HG03432 (cell line): ENCODE data around the gene ZNF407.

Experiments
- ATAC-seq: cut with Tn5 transposase; IDR thresholded peaks from one replicate; pipeline ENCODE4 v1.9.1; 2021; ENCODE audit warnings: mild to moderate bottlenecking, moderate library complexity; ENCODE audit not compliant: unreplicated experiment

The ZNF407 gene

DNA sequence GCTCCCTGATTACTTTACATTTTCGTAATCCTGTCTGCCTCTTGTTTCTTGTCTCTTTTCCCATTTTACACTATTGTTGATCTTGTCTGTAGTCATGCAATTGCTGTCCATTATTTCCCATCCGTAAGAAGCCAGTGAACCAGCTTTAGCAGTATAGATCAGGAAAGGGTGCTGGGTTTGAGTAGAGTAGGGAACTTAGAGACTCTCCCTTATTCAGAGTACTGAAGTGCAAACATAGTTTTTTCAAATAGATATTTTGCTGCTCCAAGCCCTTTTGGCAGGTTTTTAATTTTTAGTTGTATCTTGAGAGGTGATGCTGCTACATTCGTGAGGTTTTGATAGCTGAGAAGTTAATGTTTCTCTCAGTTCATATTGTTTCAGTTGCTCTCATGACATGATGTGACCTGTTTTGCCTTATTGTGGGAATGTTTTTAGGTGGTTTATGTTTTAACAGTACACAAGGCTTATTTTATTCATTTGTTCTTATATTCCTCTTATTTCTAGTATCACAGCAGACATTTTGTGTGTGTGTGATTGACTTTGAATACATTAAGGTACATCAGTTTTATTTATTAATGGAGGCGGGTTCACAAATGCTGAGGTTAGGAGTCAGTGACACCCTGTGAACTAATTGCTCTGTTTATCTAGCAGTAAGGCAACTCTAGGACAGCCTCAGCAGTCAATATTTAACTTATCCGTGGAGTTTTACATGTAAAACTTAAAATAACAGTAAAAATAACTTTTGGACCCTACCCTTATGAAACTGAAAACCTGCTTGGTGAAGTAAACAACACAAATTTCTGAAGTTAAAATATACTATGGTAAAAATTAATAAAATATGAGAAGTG, 118.4 kb downstream of the ZNF407 start:
- no peak for ATAC-seq

DNA sequence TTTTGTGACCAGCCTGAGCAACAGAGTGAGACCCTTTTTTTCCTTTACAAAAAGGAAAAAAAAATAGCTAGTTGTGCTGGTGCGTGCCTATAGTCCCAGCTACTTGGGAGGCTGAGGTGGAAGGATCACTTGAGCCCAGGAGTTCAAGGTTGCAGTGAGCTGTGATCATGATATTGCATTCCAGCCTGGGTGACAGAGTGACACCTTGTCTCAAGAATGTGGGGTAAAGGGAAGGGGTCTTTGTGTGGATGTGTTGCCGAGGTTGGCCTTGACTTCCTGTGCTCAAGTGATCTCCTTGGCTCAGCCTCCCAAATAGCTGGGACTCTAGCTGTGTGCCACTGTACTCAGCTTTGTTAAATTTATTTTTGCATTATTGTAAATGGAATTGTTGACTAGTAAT, 120.6 kb downstream of the ZNF407 start:
- ATAC-seq: no peak

DNA sequence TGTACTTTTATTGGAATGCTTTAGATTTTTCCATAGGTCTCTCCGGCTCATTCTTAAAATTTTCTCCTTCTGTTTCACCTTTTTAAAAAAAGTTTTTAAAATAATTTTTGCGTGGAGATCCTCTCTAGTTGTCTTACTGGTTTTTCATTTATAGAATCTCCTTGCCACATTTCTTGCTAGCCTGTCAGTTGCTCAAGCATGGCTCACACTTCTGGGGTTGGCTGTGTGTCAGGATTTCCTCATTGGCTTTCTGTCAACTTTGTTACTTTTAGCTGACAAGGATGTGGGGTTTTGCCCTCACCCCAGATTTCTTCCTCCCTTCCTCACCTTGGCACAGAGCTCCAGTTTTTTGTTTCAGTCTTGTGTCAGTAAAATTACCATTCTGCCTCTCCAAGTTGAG, 124.6 kb downstream of the ZNF407 start:
- no peak for ATAC-seq

DNA sequence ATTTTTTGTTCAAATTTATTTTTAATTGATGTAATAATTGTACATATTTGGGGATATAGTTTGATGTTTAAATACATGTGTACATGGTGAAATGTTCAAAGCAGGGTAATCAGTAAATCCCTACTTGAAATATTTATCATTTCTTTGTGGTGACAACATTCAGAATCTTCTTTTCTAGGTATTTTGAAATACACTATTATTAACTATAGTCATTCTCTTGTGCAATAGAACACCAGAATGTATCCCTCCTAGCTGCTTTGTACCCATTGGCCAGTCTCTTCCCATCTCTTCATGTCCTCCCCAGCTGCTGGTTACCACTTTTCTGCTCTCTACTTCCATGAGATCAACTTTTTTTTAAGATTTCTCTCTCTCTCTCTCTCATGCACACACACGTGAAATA, 126.5 kb downstream of the ZNF407 start:
- no peak for ATAC-seq

DNA sequence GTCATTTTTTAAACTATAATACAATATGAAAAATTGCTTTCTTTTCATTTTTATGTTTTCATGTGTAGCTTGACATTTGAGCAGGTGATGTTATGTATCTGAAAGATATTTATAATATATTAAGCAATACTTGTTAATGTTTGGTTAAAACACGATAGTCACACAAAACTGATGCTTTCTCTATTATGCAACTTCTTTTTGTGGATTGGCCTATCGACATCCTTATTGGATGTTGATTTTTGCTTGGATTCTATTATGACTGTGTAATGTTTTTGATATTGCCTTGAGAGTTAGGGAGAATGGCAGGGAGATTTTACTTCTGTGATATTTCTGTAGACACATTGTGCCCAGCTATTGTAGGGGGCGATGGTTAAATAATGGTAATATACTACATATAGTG, 128.0 kb downstream of the ZNF407 start:
- ATAC-seq: no peak

DNA sequence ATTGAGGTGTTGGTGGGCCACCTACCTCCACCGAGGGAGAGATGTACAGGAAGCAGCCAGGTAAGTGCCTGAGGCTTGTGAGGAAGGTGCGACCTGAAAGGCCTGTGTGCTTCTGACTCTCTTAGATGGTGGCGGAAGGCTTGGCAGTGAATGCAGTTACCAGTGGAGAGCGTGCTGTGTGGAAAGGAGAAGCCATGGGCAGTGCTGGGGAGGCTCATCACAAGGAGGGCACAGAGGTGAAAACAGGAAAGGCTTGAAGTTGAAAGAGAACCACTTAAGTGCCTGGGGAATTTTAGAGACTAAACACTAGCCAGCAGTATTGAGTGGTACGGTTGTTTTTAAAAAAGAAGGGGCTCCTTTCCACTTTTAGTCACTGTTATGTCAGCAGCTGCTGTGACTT, 130.9 kb downstream of the ZNF407 start:
- ATAC-seq: no peak

DNA sequence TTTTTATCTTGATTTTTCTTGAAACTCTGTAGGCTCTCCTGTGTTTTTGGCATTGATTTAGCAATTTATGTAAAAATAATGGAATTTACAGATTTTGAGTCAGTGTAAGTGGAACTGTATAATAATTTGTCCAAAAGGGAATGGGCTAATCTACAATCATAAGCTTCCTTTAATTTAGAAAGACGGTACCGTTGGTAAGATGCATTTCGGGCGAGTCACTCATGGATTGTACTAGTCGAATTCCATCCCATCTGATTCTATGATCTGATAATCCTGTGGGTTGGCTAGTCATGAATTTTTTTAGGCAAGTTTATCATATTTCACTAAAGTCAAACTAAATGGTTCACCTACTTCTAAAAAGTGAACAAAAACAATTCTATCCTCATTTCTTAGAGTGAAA, 133.4 kb downstream of the ZNF407 start:
- ATAC-seq: no peak

DNA sequence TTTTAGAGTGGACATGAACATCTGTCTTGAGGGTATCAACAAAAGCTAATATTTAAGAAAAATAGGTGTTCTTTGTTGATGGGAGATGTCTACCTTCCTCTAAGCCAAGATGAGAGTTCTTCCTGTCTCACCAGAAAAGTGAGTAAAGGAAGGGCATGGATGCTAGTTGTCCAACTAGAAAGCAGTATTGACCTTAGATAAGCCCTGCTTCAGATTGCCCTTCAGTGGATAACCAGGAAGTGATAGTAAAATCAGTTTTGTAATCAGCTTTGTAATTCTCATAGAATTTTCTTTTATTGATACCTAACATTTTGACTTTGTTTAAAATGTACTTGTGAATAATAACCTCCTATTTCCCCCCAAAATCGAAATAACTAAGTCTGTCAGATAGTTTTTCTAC, 134.7 kb downstream of the ZNF407 start:
- no peak for ATAC-seq

DNA sequence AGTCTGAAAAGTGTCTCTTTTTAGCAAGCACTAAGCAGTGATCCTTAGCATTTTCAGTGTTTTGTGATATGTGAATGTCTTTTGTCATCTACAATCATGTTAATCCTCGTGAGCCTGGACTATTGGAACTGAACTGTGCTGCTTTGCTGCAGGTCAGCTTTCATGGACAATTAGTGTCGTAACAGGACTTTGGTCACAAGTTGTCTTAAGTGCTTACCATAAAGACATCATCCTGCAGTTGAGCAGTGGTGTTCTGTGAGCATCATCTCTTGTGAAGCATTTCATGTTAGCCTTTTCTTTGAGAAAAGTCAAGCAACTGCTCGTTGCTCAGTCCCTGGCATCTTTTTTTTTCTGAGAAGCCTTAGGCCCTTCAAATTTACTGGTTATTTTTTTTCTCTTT, 135.9 kb downstream of the ZNF407 start:
- no peak for ATAC-seq

DNA sequence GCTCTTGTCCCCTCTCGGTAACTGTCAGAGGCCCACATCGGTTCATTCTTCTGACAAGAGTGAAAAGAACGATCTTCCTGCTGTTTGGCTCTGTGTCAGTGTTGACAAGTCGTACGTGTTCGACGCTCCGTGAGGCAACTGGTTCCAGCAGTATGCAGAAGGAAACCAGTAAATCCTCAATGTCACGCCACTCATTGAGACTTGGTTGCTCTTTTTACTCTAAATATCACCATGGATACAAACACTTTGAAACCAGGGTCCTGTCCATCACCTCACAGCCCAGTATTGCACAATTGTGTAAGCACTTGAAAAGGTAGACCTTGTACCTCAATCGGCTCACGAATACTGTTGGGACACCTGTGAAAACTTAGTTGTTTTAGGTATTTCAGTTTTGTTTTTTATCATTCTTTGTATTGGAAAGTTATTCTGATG, 136.4 kb downstream of the ZNF407 start:
- no peak for ATAC-seq

DNA sequence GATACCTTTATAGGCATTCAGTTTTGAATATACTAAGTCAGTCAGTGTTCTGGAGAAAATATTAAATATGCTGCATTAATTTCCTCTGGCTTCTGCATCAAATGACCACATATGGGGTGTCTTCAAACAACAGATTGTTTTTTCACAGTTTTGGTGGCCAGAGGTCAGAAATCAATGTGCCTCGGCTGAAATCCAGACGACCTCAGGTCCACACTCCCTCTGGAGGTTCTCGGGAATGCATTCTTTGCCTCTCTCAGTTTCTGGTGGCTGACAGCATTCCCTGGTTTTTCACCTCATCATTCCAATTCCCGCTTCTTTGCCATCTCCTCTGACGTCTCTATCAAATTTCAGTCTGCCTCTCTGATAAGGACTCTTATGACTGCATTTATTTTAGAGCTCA, 142.3 kb downstream of the ZNF407 start:
- no peak for ATAC-seq

DNA sequence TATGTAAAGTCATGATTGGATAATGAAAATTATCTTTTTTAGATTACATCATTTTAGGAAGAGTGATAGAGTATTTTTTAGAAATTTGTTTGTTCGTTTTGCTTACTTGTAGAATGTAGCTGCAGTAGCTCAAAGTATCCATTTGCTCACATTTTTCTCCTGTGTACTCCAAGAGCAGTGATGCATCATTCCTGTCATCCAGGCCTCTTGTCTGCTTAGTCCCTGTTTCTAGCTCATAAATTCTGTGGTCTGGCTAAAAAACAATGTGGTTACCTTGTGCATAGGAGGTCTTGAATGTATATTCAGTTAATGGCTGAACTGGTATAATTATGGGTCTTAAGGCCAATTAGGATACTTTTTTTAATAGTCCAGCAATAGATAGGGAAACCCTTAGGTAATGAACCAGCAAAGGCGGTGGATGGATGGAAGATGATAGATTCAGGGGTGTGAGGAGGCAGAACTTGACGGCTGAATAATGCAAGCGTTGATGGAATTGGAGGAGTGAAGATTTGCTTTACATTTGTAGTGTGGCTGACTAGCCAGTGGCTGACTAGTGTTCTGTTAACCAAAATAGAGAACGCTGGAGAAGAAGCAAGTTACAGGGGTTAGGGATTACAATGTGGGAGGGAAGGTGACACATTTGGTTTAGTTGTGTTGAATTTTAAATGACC, 145.0 kb downstream of the ZNF407 start:
- ATAC-seq: no peak

DNA sequence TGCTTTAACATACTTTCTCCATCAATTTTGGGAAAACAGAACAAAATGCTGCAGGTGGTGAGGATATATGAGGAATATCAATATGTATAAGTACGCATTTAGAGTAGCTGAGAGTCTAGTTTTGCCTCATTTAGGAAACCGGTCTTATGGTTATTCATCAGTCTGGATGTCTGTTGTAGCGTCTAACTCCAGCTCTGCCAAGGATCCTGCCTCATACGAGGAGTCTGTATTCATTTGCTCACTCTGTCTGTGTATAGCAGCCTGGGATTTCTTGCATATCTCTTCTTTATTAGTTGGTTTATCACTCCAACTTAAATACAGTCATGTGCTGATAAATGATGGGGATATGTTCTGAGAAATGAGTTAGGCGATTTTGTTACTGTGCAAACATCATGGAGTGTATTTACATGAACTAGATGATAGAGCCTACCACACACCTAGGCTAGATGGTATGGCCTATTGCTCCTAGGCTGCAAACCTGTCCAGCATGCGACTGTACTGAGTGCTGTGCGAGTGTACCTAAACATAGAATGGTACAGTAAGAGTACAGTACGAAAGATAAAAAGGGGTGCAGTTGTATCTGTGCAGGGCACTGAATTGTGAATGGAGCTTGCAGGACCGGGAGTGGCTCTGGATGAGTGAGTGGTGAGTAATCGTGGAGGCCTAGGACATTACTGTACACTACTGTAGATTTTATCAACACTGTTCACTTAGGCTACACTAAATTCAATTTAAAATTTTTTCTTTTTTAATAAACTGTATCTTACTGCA, 148.1 kb downstream of the ZNF407 start:
- no peak for ATAC-seq

DNA sequence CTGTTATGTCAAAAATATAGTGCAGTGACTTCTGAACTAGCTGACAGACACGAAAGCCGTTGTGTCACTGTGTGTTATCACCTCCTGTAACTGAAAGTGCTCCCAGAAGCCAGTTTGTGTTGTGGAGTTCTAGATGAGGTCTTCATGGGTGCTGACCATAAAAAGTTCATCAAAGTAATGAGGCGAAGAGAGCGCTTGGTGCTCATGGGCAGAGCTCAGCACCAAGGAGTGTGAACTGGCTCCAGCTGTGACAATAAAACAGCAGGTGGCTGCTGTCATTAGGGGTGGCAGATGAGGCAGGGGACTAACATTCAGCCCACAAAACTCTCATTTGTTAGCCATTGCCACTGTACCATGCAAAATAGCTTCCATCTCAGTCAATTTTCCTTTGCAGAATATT, 151.1 kb downstream of the ZNF407 start:
- ATAC-seq: no peak

DNA sequence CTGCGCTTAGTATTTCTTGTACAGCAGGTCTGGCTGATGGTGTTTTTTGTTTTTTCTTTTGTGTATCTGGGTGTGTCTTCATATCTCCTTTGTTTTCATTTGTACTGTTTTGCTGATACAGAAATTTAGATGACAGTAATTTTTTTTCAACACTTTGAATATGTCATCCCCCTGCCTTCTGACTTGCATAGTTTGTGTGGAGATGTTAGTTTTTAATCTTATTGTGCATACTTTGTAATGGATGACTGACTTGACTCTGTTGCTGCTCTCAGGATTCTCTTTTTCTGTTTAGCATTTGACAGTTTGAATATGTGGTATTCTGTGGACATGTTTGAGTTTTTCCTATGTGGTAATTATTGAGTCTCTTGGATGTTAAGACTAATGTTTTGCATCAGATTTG, 161.3 kb downstream of the ZNF407 start:
- ATAC-seq: no peak

DNA sequence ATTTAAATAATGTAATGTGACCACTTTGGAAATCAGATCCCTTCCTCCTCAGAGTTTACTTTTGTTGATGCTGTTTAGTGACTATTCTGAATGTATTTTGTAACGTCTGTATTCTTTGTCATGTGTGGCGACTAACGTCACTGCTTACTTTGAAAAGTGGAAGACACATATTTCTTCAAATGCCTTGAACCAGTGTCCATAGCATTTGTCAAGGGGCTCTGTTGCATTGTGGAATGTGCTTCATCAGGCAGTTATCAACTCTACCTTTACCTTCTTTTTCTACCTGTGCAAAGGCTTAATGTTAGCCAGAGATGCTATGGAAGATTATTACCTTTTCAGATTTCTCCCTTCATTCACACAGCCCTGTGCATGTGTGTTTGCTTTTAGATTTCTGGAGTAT, 162.4 kb downstream of the ZNF407 start:
- no peak for ATAC-seq

DNA sequence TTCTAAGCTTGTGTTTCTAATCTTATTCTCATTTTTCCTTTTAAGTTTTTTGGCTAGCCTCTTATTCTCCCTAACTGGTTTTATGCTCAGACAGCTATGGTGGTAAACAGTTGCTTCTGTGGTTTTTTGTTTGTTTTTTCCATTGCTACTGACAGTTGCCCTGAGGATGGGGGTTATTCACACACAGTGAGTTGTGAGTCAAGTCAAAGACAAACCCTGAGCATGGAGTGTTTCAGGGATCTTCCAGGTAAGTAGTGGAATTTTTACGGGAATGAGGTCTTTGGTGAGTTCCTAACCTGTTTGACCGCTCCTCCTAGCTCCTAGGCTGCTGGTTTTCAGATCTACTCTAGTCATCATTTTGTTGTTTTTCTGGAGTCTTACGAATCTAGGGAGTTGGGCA, 162.8 kb downstream of the ZNF407 start:
- no peak for ATAC-seq

DNA sequence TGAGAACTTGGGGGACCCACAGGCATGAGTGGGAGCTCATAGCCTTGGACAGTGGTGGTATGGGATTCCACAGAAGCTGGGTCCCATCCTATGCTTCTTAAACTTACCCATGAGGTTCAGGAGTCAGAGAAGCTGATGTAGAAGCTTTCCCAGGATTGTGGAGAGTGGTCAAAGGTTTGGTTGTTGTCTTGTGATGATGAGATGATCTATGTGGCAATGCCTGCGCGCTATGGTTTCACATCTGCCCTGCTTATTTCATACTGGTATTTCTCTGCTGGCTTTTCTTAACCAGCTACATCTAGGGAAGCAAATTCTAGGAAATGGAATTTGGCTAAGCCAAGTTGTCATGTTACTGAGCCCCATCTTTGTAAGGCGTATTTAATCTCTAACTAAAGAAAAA, 168.6 kb downstream of the ZNF407 start:
- ATAC-seq: no peak

DNA sequence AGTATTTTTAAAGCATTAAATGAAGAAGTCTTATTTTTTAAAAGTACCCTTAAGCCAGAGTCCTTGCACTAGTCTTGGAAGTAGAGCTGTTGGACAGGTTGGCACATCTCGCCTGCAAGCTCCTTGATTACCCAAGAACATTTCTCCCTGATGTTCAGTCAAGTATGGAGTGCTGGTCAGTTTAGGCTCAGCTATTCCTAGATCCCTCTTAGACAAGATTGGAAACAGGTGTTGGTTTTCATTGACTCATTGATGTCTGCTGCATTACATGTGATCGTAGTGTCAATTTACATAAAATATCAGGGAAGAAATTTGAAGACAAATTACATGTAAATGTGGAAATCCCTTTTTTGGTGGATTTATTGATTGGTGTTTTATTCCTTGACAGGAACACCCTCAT, 170.4 kb downstream of the ZNF407 start:
- no peak for ATAC-seq

DNA sequence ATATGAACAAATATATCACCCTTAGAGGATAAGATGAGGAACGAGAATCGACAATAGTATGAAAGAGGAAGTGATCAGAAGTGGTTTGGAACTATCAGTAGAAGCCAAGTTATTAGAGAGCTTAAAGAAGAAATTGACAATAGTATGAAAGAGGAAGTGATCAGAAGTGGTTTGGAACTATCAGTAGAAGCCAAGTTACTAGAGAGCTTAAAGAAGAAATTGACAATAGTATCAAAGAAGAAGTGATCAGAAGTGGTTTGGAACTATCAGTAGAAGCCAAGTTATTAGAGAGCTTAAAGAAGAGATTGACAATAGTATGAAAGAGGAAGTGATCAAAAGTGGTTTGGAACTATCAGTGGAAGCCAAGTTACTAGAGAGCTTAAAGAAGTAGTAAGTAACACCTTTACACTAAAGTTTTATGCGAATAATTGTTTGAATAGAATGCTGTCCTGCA, 175.5 kb downstream of the ZNF407 start:
- peak; percentile 81 for ATAC-seq

DNA sequence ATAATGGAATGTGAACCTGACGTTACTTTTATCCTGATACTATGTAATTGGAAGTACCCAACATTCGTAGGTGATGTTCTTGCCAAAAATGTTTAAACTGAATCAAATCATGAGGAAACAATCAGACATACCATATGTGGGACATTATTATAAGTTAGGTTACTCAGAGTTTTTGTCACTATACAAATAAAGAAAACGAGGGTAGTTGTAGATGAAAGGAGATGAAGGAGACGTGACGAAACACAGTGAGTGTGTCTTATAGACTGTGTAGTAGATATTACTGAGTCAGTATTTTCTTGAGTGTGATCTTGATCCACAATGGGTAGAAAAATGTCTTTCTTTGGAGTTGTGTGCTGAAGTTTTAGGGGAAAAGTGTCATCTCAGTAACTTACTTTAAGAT, 176.8 kb downstream of the ZNF407 start:
- no peak for ATAC-seq

DNA sequence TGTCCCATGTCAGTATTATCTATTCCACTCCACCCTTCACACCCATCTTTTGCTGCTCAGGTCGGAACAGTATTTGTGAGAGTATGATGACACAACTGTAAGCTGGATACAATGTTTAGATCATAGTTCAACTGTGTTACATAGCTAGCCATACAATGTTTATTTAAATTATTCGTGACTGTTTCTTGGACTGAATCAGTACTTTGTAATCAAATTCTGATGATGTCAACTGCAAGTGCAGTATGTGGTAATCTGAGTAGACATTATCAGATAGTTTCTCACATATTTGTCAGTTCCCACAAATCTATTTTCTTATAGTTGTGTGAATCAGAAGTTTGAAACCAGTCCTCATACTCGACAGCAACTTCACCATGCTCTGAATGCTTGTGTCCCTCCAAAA, 177.6 kb downstream of the ZNF407 start:
- ATAC-seq: no peak
